Activated effector memory CD4-positive, alpha-beta T cell treated with Interleukin-2 at 50 U/mL for 16 hours (primary cell): ENCODE results near the gene CADM1.

ENCODE experiments used
- DNase-seq: peaks from one replicate; pipeline ENCODE4 v3.0.0-alpha.2; 2020

The CADM1 gene

GRCh38 chr11:115198321-115198741 lies 305.9 kb downstream of the CADM1 start:
- DNase-seq, result no peak

- DNase-seq, result no peak
Measured at GRCh38 chr11:115197433-115197832, 306.8 kb downstream of the CADM1 start.

- DNase-seq, result no peak
Measured at GRCh38 chr11:115197031-115197430, 307.2 kb downstream of the CADM1 start.

GRCh38 chr11:115194802-115195110 lies 309.5 kb downstream of the CADM1 start:
- no peak for DNase-seq

GRCh38 chr11:115193914-115194801 lies 310.1 kb downstream of the CADM1 start:
- DNase-seq, result no peak

GRCh38 chr11:115191761-115192160 lies 312.5 kb downstream of the CADM1 start:
- DNase-seq, result no peak

GRCh38 chr11:115190196-115190595 lies 314.0 kb downstream of the CADM1 start:
- no peak for DNase-seq

GRCh38 chr11:115188898-115189278 lies 315.3 kb downstream of the CADM1 start:
- DNase-seq, result no peak

GRCh38 chr11:115188188-115188897 lies 315.9 kb downstream of the CADM1 start:
- DNase-seq, result no peak

- DNase-seq, result no peak
Measured at GRCh38 chr11:115185931-115186330, 318.3 kb downstream of the CADM1 start.

- DNase-seq, result no peak
Measured at GRCh38 chr11:115185507-115185906, 318.7 kb downstream of the CADM1 start.

GRCh38 chr11:115184901-115185300 lies 319.3 kb downstream of the CADM1 start:
- no peak for DNase-seq

GRCh38 chr11:115183830-115184229 lies 320.4 kb downstream of the CADM1 start:
- DNase-seq, result no peak

- no peak for DNase-seq
Measured at GRCh38 chr11:115183136-115183535, 321.1 kb downstream of the CADM1 start.

GRCh38 chr11:115182282-115182955 lies 321.8 kb downstream of the CADM1 start:
- DNase-seq, result no peak

GRCh38 chr11:115181538-115181937 lies 322.7 kb downstream of the CADM1 start:
- no peak for DNase-seq

GRCh38 chr11:115180272-115180671 lies 323.9 kb downstream of the CADM1 start:
- no peak for DNase-seq

- DNase-seq, result no peak
Measured at GRCh38 chr11:115179636-115180035, 324.6 kb downstream of the CADM1 start.

GRCh38 chr11:115178705-115179104 lies 325.5 kb downstream of the CADM1 start:
- no peak for DNase-seq

- DNase-seq, result no peak
Measured at GRCh38 chr11:115173136-115173535, 331.1 kb downstream of the CADM1 start.

GRCh38 chr11:115170133-115170815 lies 333.9 kb downstream of the CADM1 start:
- DNase-seq, result no peak

- DNase-seq, result no peak
Measured at GRCh38 chr11:115169251-115169650, 335.0 kb downstream of the CADM1 start.

- DNase-seq, result no peak
Measured at GRCh38 chr11:115168686-115169085, 335.5 kb downstream of the CADM1 start.
